GM18873 (cell line): Measurements from ENCODE around the gene CEP41.

Experiments used
- ATAC-seq: cut with Tn5 transposase; IDR thresholded peaks from one replicate; pipeline ENCODE4 v1.9.1; 2021; ENCODE audit warnings: mild to moderate bottlenecking, moderate library complexity, moderate number of reproducible peaks; ENCODE audit not compliant: unreplicated experiment, low FRiP score

Gene CEP41

GRCh38 chr7:130394421-130395195 lies 46.2 kb downstream of the CEP41 start:
- ATAC-seq: no peak

GRCh38 chr7:130393841-130394411 lies 46.9 kb downstream of the CEP41 start:
- no peak for ATAC-seq

GRCh38 chr7:130393101-130393561 lies 47.7 kb downstream of the CEP41 start:
- no peak for ATAC-seq

- no peak for ATAC-seq
Measured at GRCh38 chr7:130390486-130390885, 50.3 kb downstream of the CEP41 start.

- ATAC-seq: no peak
Measured at GRCh38 chr7:130388671-130389070, 52.1 kb downstream of the CEP41 start.

GRCh38 chr7:130387628-130388403 lies 53.0 kb downstream of the CEP41 start:
- no peak for ATAC-seq

- no peak for ATAC-seq
Measured at GRCh38 chr7:130387306-130387627, 53.5 kb downstream of the CEP41 start.

GRCh38 chr7:130386876-130387275 lies 53.9 kb downstream of the CEP41 start:
- no peak for ATAC-seq

- ATAC-seq: no peak
Measured at GRCh38 chr7:130385600-130386066, 55.2 kb downstream of the CEP41 start.

- no peak for ATAC-seq
Measured at GRCh38 chr7:130384841-130385599, 55.8 kb downstream of the CEP41 start.

- no peak for ATAC-seq
Measured at GRCh38 chr7:130384371-130384801, 56.4 kb downstream of the CEP41 start.

- no peak for ATAC-seq
Measured at GRCh38 chr7:130383187-130383980, 57.4 kb downstream of the CEP41 start.

GRCh38 chr7:130381468-130382312 lies 59.1 kb downstream of the CEP41 start:
- no peak for ATAC-seq

GRCh38 chr7:130380861-130381455 lies 59.9 kb downstream of the CEP41 start:
- no peak for ATAC-seq

- no peak for ATAC-seq
Measured at GRCh38 chr7:130379921-130380860, 60.6 kb downstream of the CEP41 start, which contains the start of gene CPA1. Gene CPA1 (plus strand): TSS chr7:130380494. CDS start chr7:130380521, 27 bp downstream.

- ATAC-seq: no peak
Measured at GRCh38 chr7:130379532-130379920, 61.3 kb downstream of the CEP41 start.

GRCh38 chr7:130379019-130379418 lies 61.8 kb downstream of the CEP41 start:
- ATAC-seq: no peak
